Endodermal cell (in vitro differentiated cells): ENCODE results near the gene SORCS2. TPM values are rescaled to one million over a fixed set of nuclear protein-coding genes. Genes with fewer than 3 reads are reported as not detected.

Experiments
- DNase-seq: peaks from one replicate; pipeline ENCODE4 v3.0.0-alpha.2; 2017
- H3K27ac ChIP-seq: 2 replicates; pipeline ENCODE4 v1.5.1; 2013; ENCODE audit warnings: mild to moderate bottlenecking, low read depth, low read length, moderate library complexity
- H3K27me3 ChIP-seq: 2 replicates; pipeline ENCODE4 v1.6.1; 2013; ENCODE audit warnings: mild to moderate bottlenecking, low read length, moderate library complexity; ENCODE audit not compliant: insufficient read depth, control insufficient read depth, poor library complexity, severe bottlenecking
- H3K36me3 ChIP-seq: 2 replicates; pipeline ENCODE4 v1.7.0; 2013; ENCODE audit warnings: mild to moderate bottlenecking, low read length, moderate library complexity; ENCODE audit not compliant: control insufficient read depth, insufficient read depth
- H3K4me1 ChIP-seq: one replicate; pipeline ENCODE4 v1.7.0; 2013; ENCODE audit warnings: low read length; ENCODE audit not compliant: control insufficient read depth, insufficient read depth
- H3K4me3 ChIP-seq: 2 replicates; pipeline ENCODE4 v1.5.1; 2013; ENCODE audit warnings: mild to moderate bottlenecking, low read length, moderate library complexity
- H3K9ac ChIP-seq: 2 replicates; pipeline ENCODE4 v1.6.1; 2013; ENCODE audit warnings: mild to moderate bottlenecking, low read length, moderate library complexity; ENCODE audit not compliant: poor library complexity, severe bottlenecking; ENCODE audit errors: extremely low read depth
- H3K9me3 ChIP-seq: 2 replicates; pipeline ENCODE4 v1.6.1; 2013; ENCODE audit warnings: mild to moderate bottlenecking, low read length, moderate library complexity; ENCODE audit not compliant: control insufficient read depth
- H3K27ac Mint-ChIP-seq: 2 replicates; pipeline ENCODE4 v1.8.0; 2020; ENCODE audit warnings: mixed read lengths
- H3K27me3 Mint-ChIP-seq: 2 replicates; pipeline ENCODE4 v1.8.0; 2021; ENCODE audit warnings: mild to moderate bottlenecking, mixed read lengths; ENCODE audit not compliant: insufficient read depth
- H3K36me3 Mint-ChIP-seq: 2 replicates; pipeline ENCODE4 v1.8.0; 2020; ENCODE audit warnings: low read depth, mixed read lengths
- H3K4me1 Mint-ChIP-seq: 2 replicates; pipeline ENCODE4 v1.8.0; 2020; ENCODE audit warnings: mixed read lengths
- H3K4me3 Mint-ChIP-seq: 2 replicates; pipeline ENCODE4 v1.8.0; 2020; ENCODE audit warnings: mild to moderate bottlenecking, moderate library complexity, mixed read lengths
- H3K9me3 Mint-ChIP-seq: 2 replicates; pipeline ENCODE4 v1.8.0; 2020; ENCODE audit warnings: mild to moderate bottlenecking, mixed read lengths
- WGBS, 2 experiments: methylation state at CpG; one replicate each; pipeline versions ENCODE4 v1.1.5 to v1.1.7; 2013; ENCODE audit warnings: missing lambda C conversion rate in 2 of 2, mixed read lengths in 1 of 2; ENCODE audit not compliant: insufficient coverage in 1 of 2, insufficient read length in 1 of 2; 5-methylcytosine and 5-hydroxymethylcytosine counted together
- total RNA-seq, 2 donors: library from RNA; stranded (reverse); fragmentation: NEBNext Ultra II Directional in 1 of 2; extraction: Animal tissue kit (Norgen Biotek cat#: 25700) in 1 of 2; gene quantifications; 2 replicates in 1 of 2; 3 replicates in 1 of 2; pipeline ENCODE4 v1.2.1, GENCODE V29; 2021
- TF ChIP-seq, protein P1 (sequence below): fragments of 200-600 bp; sonication (generic); conservative IDR thresholded peaks from 2 replicates; pipeline ENCODE4 v1.5.0; 2021; ENCODE audit warnings: antibody characterized with exemption, mild to moderate bottlenecking

SORCS2 gene
- total RNA-seq, 2 donors from 2014 or later: 1.4 to 1.9 TPM

DNA sequence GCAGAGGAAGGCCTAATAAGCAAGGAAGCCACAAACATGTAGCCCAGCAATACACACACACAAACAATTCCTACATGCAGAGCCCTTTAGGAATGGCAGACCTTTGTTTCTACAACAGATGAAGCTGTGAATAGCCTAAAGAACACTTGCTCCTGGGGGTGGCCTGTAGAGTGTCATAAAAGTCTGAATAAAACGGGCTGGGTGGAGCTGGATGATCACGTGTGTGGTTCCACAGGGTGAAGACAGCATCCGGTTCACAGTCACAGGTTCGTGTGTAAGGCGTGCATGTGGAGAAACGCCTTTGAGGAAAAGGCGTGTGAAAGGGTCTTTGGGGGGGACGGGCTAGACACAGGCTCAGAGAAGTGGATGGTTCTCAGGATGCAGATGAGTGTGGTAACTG, 591.2 kb downstream of the SORCS2 start:
- H3K4me3 ChIP-seq: no peak overlapping the region
- H3K9ac ChIP-seq: no peak overlapping the region
- no peaks in the 10 kb centered on the region for H3K27me3 Mint-ChIP-seq
- no peaks in the 10 kb centered on the region for H3K4me1 Mint-ChIP-seq
- no peak overlapping the region for H3K27ac ChIP-seq
- peaks cover 50% of the 10 kb centered on the region for H3K36me3 ChIP-seq
- no peaks in the 10 kb centered on the region for H3K9me3 ChIP-seq
- H3K9me3 Mint-ChIP-seq: no peaks in the 10 kb centered on the region
- no peak for DNase-seq
- H3K36me3 Mint-ChIP-seq: peaks cover 50% of the 10 kb centered on the region
- 92 to 95% methylated on average over 8 of the region's 8 CpGs for WGBS, 2 experiments
- no peaks in the 10 kb centered on the region for H3K4me1 ChIP-seq
- TF ChIP-seq, protein P1, sequence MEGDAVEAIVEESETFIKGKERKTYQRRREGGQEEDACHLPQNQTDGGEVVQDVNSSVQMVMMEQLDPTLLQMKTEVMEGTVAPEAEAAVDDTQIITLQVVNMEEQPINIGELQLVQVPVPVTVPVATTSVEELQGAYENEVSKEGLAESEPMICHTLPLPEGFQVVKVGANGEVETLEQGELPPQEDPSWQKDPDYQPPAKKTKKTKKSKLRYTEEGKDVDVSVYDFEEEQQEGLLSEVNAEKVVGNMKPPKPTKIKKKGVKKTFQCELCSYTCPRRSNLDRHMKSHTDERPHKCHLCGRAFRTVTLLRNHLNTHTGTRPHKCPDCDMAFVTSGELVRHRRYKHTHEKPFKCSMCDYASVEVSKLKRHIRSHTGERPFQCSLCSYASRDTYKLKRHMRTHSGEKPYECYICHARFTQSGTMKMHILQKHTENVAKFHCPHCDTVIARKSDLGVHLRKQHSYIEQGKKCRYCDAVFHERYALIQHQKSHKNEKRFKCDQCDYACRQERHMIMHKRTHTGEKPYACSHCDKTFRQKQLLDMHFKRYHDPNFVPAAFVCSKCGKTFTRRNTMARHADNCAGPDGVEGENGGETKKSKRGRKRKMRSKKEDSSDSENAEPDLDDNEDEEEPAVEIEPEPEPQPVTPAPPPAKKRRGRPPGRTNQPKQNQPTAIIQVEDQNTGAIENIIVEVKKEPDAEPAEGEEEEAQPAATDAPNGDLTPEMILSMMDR: no peak
- H3K27me3 ChIP-seq: no peaks in the 10 kb centered on the region
- H3K4me3 Mint-ChIP-seq: no peak overlapping the region
- no peak overlapping the region for H3K27ac Mint-ChIP-seq

DNA sequence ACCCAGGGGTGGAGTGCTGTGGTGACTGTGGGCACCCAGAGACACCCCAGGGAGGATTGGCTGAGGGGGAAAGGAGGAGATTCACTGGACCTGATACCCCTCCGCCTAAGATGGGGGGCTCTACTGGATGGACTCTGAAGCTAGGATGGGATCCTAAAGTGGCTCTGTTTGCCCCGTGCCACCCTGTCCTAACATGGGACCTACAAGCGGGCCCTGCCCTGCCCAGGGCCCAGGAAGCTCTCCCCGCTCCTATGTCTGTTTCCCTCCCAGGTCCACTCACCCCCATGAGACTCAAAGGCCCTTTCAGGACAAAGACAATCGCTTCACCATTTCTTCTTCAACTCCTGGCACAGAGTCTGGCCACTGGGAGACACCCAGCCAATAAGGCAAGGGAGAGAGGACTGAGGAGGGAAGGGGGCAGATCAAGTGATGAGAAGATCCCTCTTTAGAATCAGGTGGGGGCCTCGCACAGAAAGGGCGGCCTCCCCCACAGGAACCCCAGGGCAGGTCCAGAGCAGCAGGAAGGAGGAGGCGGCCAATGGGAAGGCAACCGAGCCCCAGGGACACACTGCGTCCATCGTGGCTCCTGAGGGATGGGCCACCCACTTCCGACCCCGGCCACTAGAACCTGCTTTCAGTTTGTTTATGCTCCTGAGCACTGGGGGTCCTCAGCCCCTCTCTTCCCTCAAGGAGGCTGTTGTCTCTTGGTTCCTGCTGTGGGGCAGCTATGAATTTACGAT, 592.0 kb downstream of the SORCS2 start:
- Histone ChIP-seq H3K36me3 (peaks cover 43% of the 10 kb centered on the region), H3K9ac (no peak overlapping the region), H3K27me3 (no peaks in the 10 kb centered on the region), H3K4me3 (no peak overlapping the region), H3K9me3 (no peaks in the 10 kb centered on the region), H3K27ac (no peak overlapping the region), H3K4me1 (no peaks in the 10 kb centered on the region)
- DNase-seq: no peak
- Mint-ChIP-seq H3K9me3 (no peaks in the 10 kb centered on the region), H3K27me3 (no peaks in the 10 kb centered on the region), H3K4me3 (no peak overlapping the region), H3K27ac (no peak overlapping the region), H3K36me3 (peaks cover 43% of the 10 kb centered on the region), H3K4me1 (no peaks in the 10 kb centered on the region)
- TF ChIP-seq, protein P1: no peak
- WGBS, 2 experiments: 88 to 96% methylated on average over 3 to 14 of the region's 14 CpGs

DNA sequence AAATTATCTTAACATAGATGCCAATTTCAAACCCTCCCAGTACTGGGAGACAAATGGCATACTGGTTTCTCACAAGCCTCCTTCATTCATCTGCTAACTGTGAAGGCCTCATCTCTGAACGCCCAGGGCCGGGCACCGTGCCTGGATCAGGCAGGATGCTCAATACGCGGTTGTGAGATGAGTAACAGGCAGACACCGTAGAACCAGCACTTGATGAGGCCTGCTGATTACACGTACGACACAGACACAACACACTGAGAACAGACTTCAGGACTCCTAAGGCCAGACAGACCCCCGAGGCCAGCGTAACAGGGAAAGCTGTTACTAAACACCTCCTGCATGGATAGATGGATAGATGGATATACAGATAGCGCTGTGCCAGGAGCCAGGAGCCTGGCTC, 592.7 kb downstream of the SORCS2 start:
- Mint-ChIP-seq H3K4me3 (no peak overlapping the region), H3K36me3 (peaks cover 36% of the 10 kb centered on the region), H3K9me3 (no peaks in the 10 kb centered on the region), H3K27ac (no peak overlapping the region), H3K4me1 (no peaks in the 10 kb centered on the region), H3K27me3 (no peaks in the 10 kb centered on the region)
- Histone ChIP-seq H3K27ac (no peak overlapping the region), H3K36me3 (peaks cover 35% of the 10 kb centered on the region), H3K4me1 (no peaks in the 10 kb centered on the region), H3K4me3 (no peak overlapping the region), H3K27me3 (no peaks in the 10 kb centered on the region), H3K9me3 (no peaks in the 10 kb centered on the region), H3K9ac (no peak overlapping the region)
- TF ChIP-seq, protein P1: no peak
- 94 to 98% methylated on average over 9 to 11 of the region's 11 CpGs for WGBS, 2 experiments
- DNase-seq: no peak
